Suprapubic skin (tissue), 4 donors: ENCODE results near the gene RAVER2.

Source experiments
- EP300 ChIP-seq: sonication (generic); formaldehyde crosslinking; IDR thresholded peaks from one replicate; pipeline ENCODE4 v1.6.1; 2017; ENCODE audit warnings: antibody characterized with exemption
- POLR2A ChIP-seq, 2 donors: fragments of 450-650 bp; IDR thresholded peaks; one replicate each; pipeline ENCODE4 v1.6.1; 2017; ENCODE audit warnings: antibody characterized with exemption in 2 of 2, mild to moderate bottlenecking in 2 of 2, moderate library complexity in 2 of 2
- POLR2AphosphoS5 ChIP-seq, 3 donors: sonication (generic); formaldehyde crosslinking; IDR thresholded peaks; one replicate each; pipeline ENCODE4 v1.6.1; 2017; ENCODE audit warnings: antibody characterized with exemption in 3 of 3
- TF ChIP-seq, protein P1 (sequence below), 2 donors: fragments of 200-600 bp in 1 of 2; fragments of 450-650 bp in 1 of 2; sonication (generic) in 1 of 2; IDR thresholded peaks; one replicate each; pipeline ENCODE4 v1.5.1; 2016 to 2019; ENCODE audit warnings: antibody characterized with exemption in 2 of 2, mild to moderate bottlenecking in 1 of 2, moderate library complexity in 1 of 2

DNA sequence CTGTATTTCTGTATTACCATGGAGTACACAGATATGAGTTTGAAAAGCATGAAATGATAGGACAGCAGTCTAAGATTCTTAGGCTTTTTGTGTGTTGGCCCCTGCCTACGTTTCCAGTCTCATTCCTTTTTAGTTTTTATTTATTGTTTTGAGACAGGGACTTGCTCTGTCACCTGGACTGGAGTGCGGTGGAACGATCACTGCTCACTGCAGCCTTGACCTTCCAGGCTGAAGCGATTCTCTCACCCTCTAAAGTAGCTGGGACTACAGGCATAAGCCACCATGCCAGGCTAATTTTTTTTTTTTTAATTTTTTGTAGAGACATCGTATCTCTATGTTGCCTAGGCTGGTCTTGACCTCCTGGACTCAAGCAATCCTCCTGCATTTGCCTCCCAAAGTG, 3.8 kb downstream of the RAVER2 start:
- no peak for TF ChIP-seq EP300
- TF ChIP-seq, protein P1, sequence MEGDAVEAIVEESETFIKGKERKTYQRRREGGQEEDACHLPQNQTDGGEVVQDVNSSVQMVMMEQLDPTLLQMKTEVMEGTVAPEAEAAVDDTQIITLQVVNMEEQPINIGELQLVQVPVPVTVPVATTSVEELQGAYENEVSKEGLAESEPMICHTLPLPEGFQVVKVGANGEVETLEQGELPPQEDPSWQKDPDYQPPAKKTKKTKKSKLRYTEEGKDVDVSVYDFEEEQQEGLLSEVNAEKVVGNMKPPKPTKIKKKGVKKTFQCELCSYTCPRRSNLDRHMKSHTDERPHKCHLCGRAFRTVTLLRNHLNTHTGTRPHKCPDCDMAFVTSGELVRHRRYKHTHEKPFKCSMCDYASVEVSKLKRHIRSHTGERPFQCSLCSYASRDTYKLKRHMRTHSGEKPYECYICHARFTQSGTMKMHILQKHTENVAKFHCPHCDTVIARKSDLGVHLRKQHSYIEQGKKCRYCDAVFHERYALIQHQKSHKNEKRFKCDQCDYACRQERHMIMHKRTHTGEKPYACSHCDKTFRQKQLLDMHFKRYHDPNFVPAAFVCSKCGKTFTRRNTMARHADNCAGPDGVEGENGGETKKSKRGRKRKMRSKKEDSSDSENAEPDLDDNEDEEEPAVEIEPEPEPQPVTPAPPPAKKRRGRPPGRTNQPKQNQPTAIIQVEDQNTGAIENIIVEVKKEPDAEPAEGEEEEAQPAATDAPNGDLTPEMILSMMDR (IDR thresholded peaks at IDR 0.05): no peak
- no peak for TF ChIP-seq POLR2AphosphoS5 (IDR thresholded peaks at IDR 0.05)
- TF ChIP-seq POLR2A (IDR thresholded peaks at IDR 0.05): no peak
